H1 (cell line): Measurements from ENCODE around the gene ITGB5. TPM values are rescaled to one million over a fixed set of nuclear protein-coding genes. Genes with fewer than 3 reads are reported as not detected.

Experiments used
- CTCF ChIA-PET: fragments of 300-600 bp; sonication (Branson Sonifier 250); formaldehyde crosslinking; loops from one replicate; lab custom pipeline; 2021; ENCODE audit not compliant: partially characterized antibody; lab: Charles Lee
- POLR2A ChIA-PET: fragments of 300-600 bp; sonication (Branson Sonifier 250); formaldehyde crosslinking; loops from one replicate; lab custom pipeline; 2021; ENCODE audit warnings: inconsistent platforms; ENCODE audit not compliant: partially characterized antibody; lab: Charles Lee
- DNase-seq, 2 experiments: peaks; one replicate each; pipeline versions ENCODE4 v3.0.0 to v3.0.0-alpha.2; 2010 to 2022; ENCODE audit warnings: low spot score in 2 of 2, low read depth in 1 of 2, mixed read lengths in 1 of 2
- FAIRE-seq: peaks from 2 replicates; lab custom pipeline; 2011; peaks lifted over from hg19 to GRCh38; lab: Jason Lieb, UNC
- H2AFZ ChIP-seq: 2 replicates; pipeline ENCODE4 v1.8.1; 2012; ENCODE audit warnings: low read length, inconsistent platforms
- H2AK5ac ChIP-seq: 2 replicates; pipeline ENCODE4 v1.6.1; 2013; ENCODE audit warnings: low read depth, low read length
- H2BK120ac ChIP-seq: replicated peaks from 2 replicates; pipeline ENCODE3; 2013; ENCODE audit warnings: low read depth, low read length, inconsistent platforms
- H2BK12ac ChIP-seq: 2 replicates; pipeline ENCODE4 v1.6.1; 2013; ENCODE audit warnings: low read depth, low read length
- H2BK15ac ChIP-seq: 2 replicates; pipeline ENCODE4 v1.6.1; 2013; ENCODE audit warnings: low read length
- H2BK20ac ChIP-seq: 2 replicates; pipeline ENCODE4 v1.6.1; 2013; ENCODE audit warnings: low read length
- H2BK5ac ChIP-seq: 2 replicates; pipeline ENCODE4 v1.6.1; 2013; ENCODE audit warnings: low read depth, low read length
- H3K14ac ChIP-seq: 2 replicates; pipeline ENCODE4 v1.6.1; 2013; ENCODE audit warnings: inconsistent platforms; ENCODE audit not compliant: insufficient read length
- H3K18ac ChIP-seq: 2 replicates; pipeline ENCODE4 v1.6.1; 2013; ENCODE audit warnings: low read length; ENCODE audit errors: extremely low read depth
- H3K23ac ChIP-seq: 2 replicates; pipeline ENCODE4 v1.6.1; 2013; ENCODE audit warnings: inconsistent platforms; ENCODE audit not compliant: insufficient read length
- H3K23me2 ChIP-seq: 2 replicates; pipeline ENCODE4 v1.6.1; 2013; ENCODE audit warnings: low read depth, low read length
- H3K27ac ChIP-seq: 2 replicates; pipeline ENCODE4 v1.6.1; 2011; ENCODE audit warnings: low read depth, low read length, inconsistent platforms
- H3K27me3 ChIP-seq, 4 experiments: replicated peaks in 1 of 4; 1 replicate in 1 of 4; 2 replicates in 3 of 4; pipeline versions ENCODE4 v1.6.1 to v1.8.1; 2011 to 2013; ENCODE audit warnings: low read length in 3 of 4, mild to moderate bottlenecking in 3 of 4, inconsistent platforms in 2 of 4, mixed read lengths in 2 of 4, moderate library complexity in 1 of 4; ENCODE audit not compliant: control insufficient read depth in 3 of 4, insufficient read depth in 3 of 4; ENCODE audit errors: extremely low read depth in 1 of 4
- H3K36me3 ChIP-seq, 4 experiments: 2 replicates each; pipeline versions ENCODE4 v1.6.1 to v1.8.1; 2011 to 2013; ENCODE audit warnings: mild to moderate bottlenecking in 4 of 4, low read length in 3 of 4, moderate library complexity in 2 of 4, control low read depth in 1 of 4, inconsistent platforms in 1 of 4; ENCODE audit not compliant: insufficient read depth in 4 of 4, control insufficient read depth in 2 of 4
- H3K4ac ChIP-seq: replicated peaks from 2 replicates; pipeline ENCODE3; 2013; ENCODE audit warnings: low read length, low read depth, mixed read lengths, inconsistent platforms; ENCODE audit not compliant: insufficient read length
- H3K4me1 ChIP-seq, 4 experiments: replicated peaks in 1 of 4; 1 replicate in 1 of 4; 2 replicates in 3 of 4; pipeline versions ENCODE4 v1.6.1 to v1.8.1; 2011 to 2013; ENCODE audit warnings: low read length in 3 of 4, inconsistent platforms in 2 of 4, mixed read lengths in 1 of 4; ENCODE audit not compliant: insufficient read depth in 4 of 4, control insufficient read depth in 3 of 4
- H3K4me2 ChIP-seq, 2 experiments: 2 replicates each; pipeline versions ENCODE4 v1.6.1 to v1.8.1; 2011 to 2013; ENCODE audit warnings: low read depth in 2 of 2, low read length in 2 of 2, control low read depth in 1 of 2, inconsistent platforms in 1 of 2, mild to moderate bottlenecking in 1 of 2; ENCODE audit not compliant: insufficient read depth in 1 of 2
- H3K4me3 ChIP-seq, 4 experiments: fragments of 200-600, 300-600 bp in 1 of 4; sonication (generic), shearing (Covaris generic), sonication (Bioruptor Twin) in 1 of 4; 2 replicates each; pipeline versions ENCODE4 v1.5.1 to v1.8.1; 2011 to 2016; ENCODE audit warnings: low read length in 4 of 4, low read depth in 3 of 4, control low read depth in 2 of 4, inconsistent platforms in 2 of 4, mild to moderate bottlenecking in 2 of 4, mixed read lengths in 1 of 4, moderate library complexity in 1 of 4; ENCODE audit not compliant: insufficient read depth in 2 of 4; ENCODE audit errors: extremely low read depth in 1 of 4
- H3K56ac ChIP-seq: replicated peaks from 2 replicates; pipeline ENCODE3; 2013; ENCODE audit warnings: low read depth, mild to moderate bottlenecking, mixed read lengths, low read length, inconsistent platforms; ENCODE audit not compliant: insufficient read length
- H3K79me1 ChIP-seq: 2 replicates; pipeline ENCODE4 v1.6.1; 2013; ENCODE audit warnings: low read depth, low read length, control low read depth
- H3K79me2 ChIP-seq, 2 experiments: 2 replicates each; pipeline versions ENCODE4 v1.6.1 to v1.8.1; 2012 to 2013; ENCODE audit warnings: low read length in 2 of 2, mild to moderate bottlenecking in 2 of 2, inconsistent platforms in 1 of 2; ENCODE audit not compliant: insufficient read depth in 2 of 2, control insufficient read depth in 1 of 2
- H3K9ac ChIP-seq, 4 experiments: replicated peaks in 1 of 4; 1 replicate in 1 of 4; 2 replicates in 3 of 4; pipeline versions ENCODE4 v1.6.1 to v1.8.1; 2011 to 2013; ENCODE audit warnings: low read depth in 3 of 4, low read length in 3 of 4, control low read depth in 2 of 4, mild to moderate bottlenecking in 2 of 4, moderate library complexity in 2 of 4, inconsistent platforms in 1 of 4; ENCODE audit errors: extremely low read depth in 1 of 4
- H3K9me3 ChIP-seq, 2 experiments: 2 replicates each; pipeline versions ENCODE4 v1.6.1 to v1.8.1; 2012 to 2013; ENCODE audit warnings: mild to moderate bottlenecking in 2 of 2, moderate library complexity in 2 of 2, control low read depth in 1 of 2, inconsistent platforms in 1 of 2, low read depth in 1 of 2, low read length in 1 of 2, mixed read lengths in 1 of 2; ENCODE audit not compliant: insufficient read depth in 2 of 2
- H4K20me1 ChIP-seq, 2 experiments: replicated peaks in 1 of 2; 2 replicates each; pipeline versions ENCODE3 to v1.8.1; 2011 to 2013; ENCODE audit warnings: inconsistent platforms in 2 of 2, low read length in 2 of 2, mild to moderate bottlenecking in 1 of 2; ENCODE audit not compliant: insufficient read depth in 2 of 2, control insufficient read depth in 1 of 2
- H4K5ac ChIP-seq: 2 replicates; pipeline ENCODE4 v1.6.1; 2013; ENCODE audit warnings: low read length, low read depth, mixed read lengths, inconsistent platforms; ENCODE audit not compliant: insufficient read length
- H4K8ac ChIP-seq: 2 replicates; pipeline ENCODE4 v1.8.0; 2013; ENCODE audit warnings: mild to moderate bottlenecking, moderate library complexity, low read length, inconsistent platforms; ENCODE audit not compliant: insufficient read depth; ENCODE audit errors: extremely low read depth
- H4K91ac ChIP-seq: replicated peaks from 2 replicates; pipeline ENCODE3; 2013; ENCODE audit warnings: low read length, mixed read lengths, inconsistent platforms; ENCODE audit not compliant: insufficient read length
- BRCA1 ChIP-seq: IDR thresholded peaks from 2 replicates; pipeline ENCODE4 v1.6.1; 2012; ENCODE audit warnings: low read depth, low read length, improper control_type of control experiment
- CHD2 ChIP-seq: IDR thresholded peaks from 2 replicates; pipeline ENCODE4 v1.6.1; 2012; ENCODE audit warnings: low read length, improper control_type of control experiment
- CTBP2 ChIP-seq: IDR thresholded peaks from 2 replicates; pipeline ENCODE4 v1.7.0; 2011; ENCODE audit warnings: borderline replicate concordance, mild to moderate bottlenecking, moderate library complexity, mixed read lengths, low read length; ENCODE audit not compliant: insufficient read depth, insufficient read length
- HDAC6 ChIP-seq: IDR thresholded peaks from one replicate; pipeline ENCODE4 v1.7.1; 2012; ENCODE audit warnings: low read depth, mild to moderate bottlenecking, inconsistent platforms, low read length, moderate library complexity
- MAFK ChIP-seq: IDR thresholded peaks from 2 replicates; pipeline ENCODE4 v1.6.1; 2012; ENCODE audit warnings: low read depth, mild to moderate bottlenecking, improper control_type of control experiment, low read length
- PHF8 ChIP-seq: fragments of 200-600 bp; sonication (generic); conservative IDR thresholded peaks from 2 replicates; pipeline ENCODE4 v1.7.1; 2012; ENCODE audit warnings: low read depth, mild to moderate bottlenecking, inconsistent platforms, low read length, moderate library complexity
- RNF2 ChIP-seq: fragments of 200-900, 300-1000 bp; sonication (generic); IDR thresholded peaks from 2 replicates; pipeline ENCODE4 v1.7.1; 2016; ENCODE audit warnings: borderline replicate concordance, low read depth, mild to moderate bottlenecking, antibody characterized with exemption, low read length; ENCODE audit not compliant: poor library complexity, severe bottlenecking; ENCODE audit errors: missing control alignments
- SIRT6 ChIP-seq: IDR thresholded peaks from one replicate; pipeline ENCODE4 v1.7.1; 2012; ENCODE audit warnings: low read length, inconsistent platforms
- TEAD4 ChIP-seq: IDR thresholded peaks from 2 replicates; pipeline ENCODE4 v1.6.1; 2012; ENCODE audit warnings: low read depth, low read length, inconsistent platforms, mixed read lengths
- polyA plus RNA-seq, 7 experiments: library from polyadenylated mRNA; depleted of rRNA in 3 of 7; stranded (reverse) in 5 of 7; unstranded in 2 of 7; fragments of >200 nt in 5 of 7; fragments of 200-250 nt in 2 of 7; gene quantifications; 1 replicate in 5 of 7; 2 replicates in 1 of 7; 4 replicates in 1 of 7; pipeline versions ENCODE4 v1.2.1 to v1.2.3, GENCODE V29; 2011 to 2013; ENCODE audit warnings: missing spikeins in 2 of 7, mixed read lengths in 2 of 7
- total RNA-seq: library from RNA; stranded (reverse); fragmentation: NEBNext Ultra II Directional; extraction: Animal tissue kit (Norgen Biotek cat#: 25700); gene quantifications from 2 replicates; pipeline ENCODE4 v1.2.1, GENCODE V29; 2021
- TF ChIP-seq, protein P1 (sequence below): IDR thresholded peaks from 2 replicates; pipeline ENCODE4 v1.6.1; 2011; ENCODE audit warnings: low read length, improper control_type of control experiment
- TF ChIP-seq, protein P2 (sequence below): IDR thresholded peaks from 2 replicates; pipeline ENCODE4 v1.6.1; 2012; ENCODE audit warnings: inconsistent platforms
- TF ChIP-seq, protein P3 (sequence below): IDR thresholded peaks from 2 replicates; pipeline ENCODE4 v1.6.1; 2011; ENCODE audit warnings: low read depth, mild to moderate bottlenecking, low read length; ENCODE audit not compliant: insufficient read depth

Gene ITGB5
- total and polyA plus RNA-seq, 2 of the 8 experiments (the other 6 are each of a cell fraction or from before 2014, with no cell fraction given) = 101 to 268 TPM

DNA sequence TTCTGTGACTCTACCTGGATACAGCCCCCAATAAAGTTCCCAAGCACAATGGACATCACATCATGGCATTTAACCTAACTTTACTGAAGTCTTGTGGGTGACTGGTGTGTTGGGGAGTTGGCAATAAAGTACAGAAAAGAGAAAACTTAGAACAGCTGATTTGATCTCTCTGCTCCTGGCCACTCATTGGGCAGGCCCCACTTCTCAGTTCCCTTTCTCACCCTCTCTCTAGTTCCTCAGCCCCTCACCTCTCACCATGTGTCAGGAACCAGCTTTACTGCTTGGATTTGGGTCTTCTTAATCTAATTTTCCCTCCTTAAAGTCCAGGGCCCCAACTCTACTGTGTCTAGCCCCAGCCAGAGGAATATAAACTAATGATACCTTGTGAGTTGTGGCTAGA lies 48.1 kb upstream of the ITGB5 start:
- no peak overlapping the region for H3K14ac ChIP-seq
- H2BK20ac ChIP-seq = no peak overlapping the region
- POLR2A ChIA-PET = no interaction called here
- no peak overlapping the region for H2BK5ac ChIP-seq
- H3K23me2 ChIP-seq = no peaks in the 10 kb centered on the region
- no peaks in the 10 kb centered on the region for H3K36me3 ChIP-seq
- FAIRE-seq (no peak), DNase-seq (no peak)
- H2BK15ac ChIP-seq = no peak overlapping the region
- no peaks in the 10 kb centered on the region for H4K20me1 ChIP-seq
- no peaks in the 10 kb centered on the region for H3K4me1 ChIP-seq
- no peak overlapping the region for H3K4me3 ChIP-seq
- no peak overlapping the region for H2BK12ac ChIP-seq
- no peak overlapping the region for H3K27ac ChIP-seq
- H3K27me3 ChIP-seq = no peaks in the 10 kb centered on the region
- no peak overlapping the region for H2AK5ac ChIP-seq
- H4K5ac ChIP-seq = no peak overlapping the region
- no peaks in the 10 kb centered on the region for H3K79me2 ChIP-seq
- no peak overlapping the region for H4K8ac ChIP-seq
- no peak overlapping the region for H3K23ac ChIP-seq
- H2AFZ ChIP-seq = no peak overlapping the region
- H3K9ac ChIP-seq = no peak overlapping the region
- H4K91ac ChIP-seq = no peak overlapping the region
- no peak overlapping the region for H2BK120ac ChIP-seq
- no peak overlapping the region for H3K4ac ChIP-seq
- H3K79me1 ChIP-seq = no peaks in the 10 kb centered on the region
- no peak overlapping the region for H3K56ac ChIP-seq
- H3K18ac ChIP-seq = no peak overlapping the region
- no peaks in the 10 kb centered on the region for H3K9me3 ChIP-seq
- no peak overlapping the region for H3K4me2 ChIP-seq
- CTCF ChIA-PET = interaction anchor here (0.6 to 13.8 kb wide), 7 partner anchors 11 to 594 kb away, joined by 3 to 126 read pairs (median 3); no protein-coding TSS in a partner anchor
- TF ChIP-seq, protein P1, sequence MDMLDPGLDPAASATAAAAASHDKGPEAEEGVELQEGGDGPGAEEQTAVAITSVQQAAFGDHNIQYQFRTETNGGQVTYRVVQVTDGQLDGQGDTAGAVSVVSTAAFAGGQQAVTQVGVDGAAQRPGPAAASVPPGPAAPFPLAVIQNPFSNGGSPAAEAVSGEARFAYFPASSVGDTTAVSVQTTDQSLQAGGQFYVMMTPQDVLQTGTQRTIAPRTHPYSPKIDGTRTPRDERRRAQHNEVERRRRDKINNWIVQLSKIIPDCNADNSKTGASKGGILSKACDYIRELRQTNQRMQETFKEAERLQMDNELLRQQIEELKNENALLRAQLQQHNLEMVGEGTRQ = no peak
- TF ChIP-seq CTBP2 (no peak), HDAC6 (no peak), RNF2 (no peak), CHD2 (no peak), BRCA1 (no peak), TEAD4 (no peak), MAFK (no peak), PHF8 (no peak), SIRT6 (no peak)
- TF ChIP-seq, protein P2, sequence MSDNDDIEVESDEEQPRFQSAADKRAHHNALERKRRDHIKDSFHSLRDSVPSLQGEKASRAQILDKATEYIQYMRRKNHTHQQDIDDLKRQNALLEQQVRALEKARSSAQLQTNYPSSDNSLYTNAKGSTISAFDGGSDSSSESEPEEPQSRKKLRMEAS = no peak
- TF ChIP-seq, protein P3, sequence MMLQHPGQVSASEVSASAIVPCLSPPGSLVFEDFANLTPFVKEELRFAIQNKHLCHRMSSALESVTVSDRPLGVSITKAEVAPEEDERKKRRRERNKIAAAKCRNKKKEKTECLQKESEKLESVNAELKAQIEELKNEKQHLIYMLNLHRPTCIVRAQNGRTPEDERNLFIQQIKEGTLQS = no peak
